ENCODE results near the gene UQCC2. TPM values are rescaled to one million over a fixed set of nuclear protein-coding genes. Genes with fewer than 3 reads are reported as not detected.

UQCC2 gene
- total RNA-seq, 2 experiments from 2014 or later = 64.9 to 85.3 TPM

DNA sequence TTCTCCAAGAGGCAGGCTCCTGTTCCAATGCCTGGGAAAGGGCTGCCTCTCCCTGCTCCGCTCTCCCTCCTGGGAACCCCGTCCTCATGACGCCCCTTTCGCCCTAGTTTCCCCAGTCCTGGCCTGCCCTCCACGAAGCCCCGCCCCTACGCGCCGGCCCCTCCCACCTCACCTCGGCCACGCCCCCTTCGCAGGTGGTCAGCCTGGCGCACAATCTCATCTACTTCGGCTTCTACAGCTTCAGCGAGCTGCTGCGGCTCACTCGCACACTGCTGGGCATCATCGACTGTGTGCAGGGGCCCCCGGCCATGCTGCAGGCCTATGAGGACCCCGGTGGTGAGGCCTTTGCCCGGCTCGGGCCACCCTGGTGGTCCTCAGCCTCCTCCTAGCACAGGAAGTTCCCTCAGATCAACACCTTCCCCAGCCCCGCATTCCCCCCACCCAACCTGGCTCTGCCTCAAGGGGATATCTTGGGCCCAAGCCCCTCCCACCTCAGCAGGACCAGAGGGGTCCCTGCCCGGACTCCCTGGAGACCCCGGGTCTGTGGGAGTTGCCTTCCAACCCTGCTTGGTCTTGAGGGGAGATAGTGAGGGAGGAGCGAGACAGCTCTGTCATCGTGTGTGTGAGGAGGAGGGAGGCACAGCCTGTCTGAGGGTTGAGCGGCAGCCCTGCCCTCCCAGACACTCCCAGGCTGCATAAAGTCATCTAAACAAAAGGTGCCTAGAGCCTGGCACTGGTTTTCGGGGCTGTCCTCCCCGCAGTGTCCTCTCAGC lies 40.3 kb downstream of the UQCC2 start:
- Histone ChIP-seq H3K4me3 (ENCODE audit: low read depth, low read length, poor library complexity, severe bottlenecking) (no peak overlapping the region), H3K27ac (ENCODE audit: low read depth, low read length, poor library complexity, severe bottlenecking) (no peak overlapping the region), H3K9me2 (ENCODE audit: insufficient read depth, low read length) (no peaks in the 10 kb centered on the region), H3K36me3 (ENCODE audit: insufficient read depth, low read length) (peaks cover 100% of the 10 kb centered on the region), H2AFZ (ENCODE audit: low read length) (no peak overlapping the region), H3K4me2 (ENCODE audit: low read length) (no peak overlapping the region), H3K4me1 (ENCODE audit: insufficient read depth, low read length, poor library complexity, severe bottlenecking) (peaks cover 6% of the 10 kb centered on the region), H3K9me3 (ENCODE audit: low read length) (no peaks in the 10 kb centered on the region), H3K79me2 (ENCODE audit: insufficient read depth, low read depth, low read length) (no peaks in the 10 kb centered on the region), H4K20me1 (ENCODE audit: insufficient read depth, low read length) (no peaks in the 10 kb centered on the region)
- BruUV-seq (replicated peaks) = no TSS peak
- intact Hi-C loops (cut with micrococcal nuclease; ENCODE audit: unreplicated experiment) = no loop called here
- DNase-seq (ENCODE audit: low spot score) = no peak
- POLR2A ChIA-PET = no interaction called here
- TF ChIP-seq CTCF (conservative IDR thresholded peaks at IDR 0.05; ENCODE audit: low read length) = no peak
- no peak for TF ChIP-seq EZH2phosphoT487 (IDR thresholded peaks at IDR 0.05; ENCODE audit: borderline replicate concordance, low read depth, low read length)
- CTCF ChIA-PET (ENCODE audit: unreplicated experiment) = interaction anchor here (0.6 kb wide), 1 partner anchor 311 kb away, joined by 3 read pairs; no protein-coding TSS in a partner anchor

- Histone ChIP-seq H3K4me1 (ENCODE audit: insufficient read depth, low read length, poor library complexity, severe bottlenecking) (peaks cover 6% of the 10 kb centered on the region), H3K27ac (ENCODE audit: low read depth, low read length, poor library complexity, severe bottlenecking) (no peak overlapping the region), H3K4me3 (ENCODE audit: low read depth, low read length, poor library complexity, severe bottlenecking) (no peak overlapping the region), H3K79me2 (ENCODE audit: insufficient read depth, low read depth, low read length) (no peaks in the 10 kb centered on the region), H4K20me1 (ENCODE audit: insufficient read depth, low read length) (no peaks in the 10 kb centered on the region), H3K9me2 (ENCODE audit: insufficient read depth, low read length) (no peaks in the 10 kb centered on the region), H3K4me2 (ENCODE audit: low read length) (no peak overlapping the region), H2AFZ (ENCODE audit: low read length) (no peak overlapping the region), H3K36me3 (ENCODE audit: insufficient read depth, low read length) (peaks cover 99% of the 10 kb centered on the region), H3K9me3 (ENCODE audit: low read length) (no peaks in the 10 kb centered on the region)
- intact Hi-C loops (cut with micrococcal nuclease; ENCODE audit: unreplicated experiment) = no loop called here
- BruUV-seq (replicated peaks) = no TSS peak
- no peak for DNase-seq (ENCODE audit: low spot score)
- POLR2A ChIA-PET = interaction anchor here (0.5 kb wide), 1 partner anchor 159 kb away, joined by 4 read pairs; no protein-coding TSS in a partner anchor
- CTCF ChIA-PET (ENCODE audit: unreplicated experiment) = no interaction called here
- no peak for TF ChIP-seq CTCF (conservative IDR thresholded peaks at IDR 0.05; ENCODE audit: low read length)
- no peak for TF ChIP-seq EZH2phosphoT487 (IDR thresholded peaks at IDR 0.05; ENCODE audit: borderline replicate concordance, low read depth, low read length)
Measured at GRCh38 chr6:33670086-33670660, 41.3 kb downstream of the UQCC2 start.

- Histone ChIP-seq H3K9me2 (ENCODE audit: insufficient read depth, low read length) (no peaks in the 10 kb centered on the region), H3K4me2 (ENCODE audit: low read length) (no peak overlapping the region), H4K20me1 (ENCODE audit: insufficient read depth, low read length) (no peaks in the 10 kb centered on the region), H3K79me2 (ENCODE audit: insufficient read depth, low read depth, low read length) (no peaks in the 10 kb centered on the region), H3K27ac (ENCODE audit: low read depth, low read length, poor library complexity, severe bottlenecking) (no peak overlapping the region), H3K4me3 (ENCODE audit: low read depth, low read length, poor library complexity, severe bottlenecking) (no peak overlapping the region), H2AFZ (ENCODE audit: low read length) (no peak overlapping the region), H3K4me1 (ENCODE audit: insufficient read depth, low read length, poor library complexity, severe bottlenecking) (peaks cover 6% of the 10 kb centered on the region), H3K9me3 (ENCODE audit: low read length) (no peaks in the 10 kb centered on the region), H3K36me3 (ENCODE audit: insufficient read depth, low read length) (peaks cover 98% of the 10 kb centered on the region)
- intact Hi-C loops (cut with micrococcal nuclease; ENCODE audit: unreplicated experiment) = no loop called here
- DNase-seq (ENCODE audit: low spot score) = peak; percentile 48
- BruUV-seq (replicated peaks) = no TSS peak
- ChIA-PET POLR2A (no interaction called here), CTCF (ENCODE audit: unreplicated experiment) (no interaction called here)
- no peak for TF ChIP-seq CTCF (conservative IDR thresholded peaks at IDR 0.05; ENCODE audit: low read length)
- TF ChIP-seq EZH2phosphoT487 (IDR thresholded peaks at IDR 0.05; ENCODE audit: borderline replicate concordance, low read depth, low read length) = no peak
Measured at GRCh38 chr6:33668914-33669313, 42.6 kb downstream of the UQCC2 start.
